Activated naive CD4-positive, alpha-beta T cell treated with anti-CD3 and anti-CD28 coated beads for 36 hours (primary cell): ENCODE results near the gene ALOXE3. TPM values are rescaled to one million over a fixed set of nuclear protein-coding genes. Genes with fewer than 3 reads are reported as not detected.
A peak's percentile ranks its signal among the peaks of the same experiment; 100 is the strongest.

Experiments used
- CTCF ChIA-PET: fragments of 350-600 bp; sonication (Branson Sonifier 250); formaldehyde crosslinking; loops from one replicate; lab custom pipeline; 2021; ENCODE audit warnings: antibody characterized with exemption; lab: Charles Lee
- DNase-seq: peaks from one replicate; pipeline ENCODE4 v3.0.0-alpha.2; 2020
- H3K27ac Mint-ChIP-seq: one replicate; pipeline ENCODE4 v1.8.0; 2021; ENCODE audit warnings: mild to moderate bottlenecking, mixed read lengths
- H3K27me3 Mint-ChIP-seq: one replicate; pipeline ENCODE4 v1.8.0; 2021; ENCODE audit warnings: low read depth, mixed read lengths
- H3K36me3 Mint-ChIP-seq: one replicate; pipeline ENCODE4 v1.8.0; 2021; ENCODE audit warnings: low read depth, mixed read lengths
- H3K4me1 Mint-ChIP-seq: one replicate; pipeline ENCODE4 v1.8.0; 2021; ENCODE audit warnings: low read depth, mixed read lengths
- H3K4me3 Mint-ChIP-seq: one replicate; pipeline ENCODE4 v1.8.0; 2021; ENCODE audit warnings: mild to moderate bottlenecking, moderate library complexity, mixed read lengths
- H3K9me3 Mint-ChIP-seq: one replicate; pipeline ENCODE4 v1.8.0; 2021; ENCODE audit warnings: mixed read lengths
- intact Hi-C: fragments of 100-400 bp; cut with micrococcal nuclease; formaldehyde crosslinking; loops from one replicate; pipeline ENCODE4 v1.15.1; 2023
- total RNA-seq, 2 experiments: library from RNA; stranded (reverse); gene quantifications; one replicate each; pipeline ENCODE4 v1.2.3, GENCODE V29; 2021

Gene ALOXE3
- total RNA-seq, 2 experiments from 2014 or later: not detected

DNA sequence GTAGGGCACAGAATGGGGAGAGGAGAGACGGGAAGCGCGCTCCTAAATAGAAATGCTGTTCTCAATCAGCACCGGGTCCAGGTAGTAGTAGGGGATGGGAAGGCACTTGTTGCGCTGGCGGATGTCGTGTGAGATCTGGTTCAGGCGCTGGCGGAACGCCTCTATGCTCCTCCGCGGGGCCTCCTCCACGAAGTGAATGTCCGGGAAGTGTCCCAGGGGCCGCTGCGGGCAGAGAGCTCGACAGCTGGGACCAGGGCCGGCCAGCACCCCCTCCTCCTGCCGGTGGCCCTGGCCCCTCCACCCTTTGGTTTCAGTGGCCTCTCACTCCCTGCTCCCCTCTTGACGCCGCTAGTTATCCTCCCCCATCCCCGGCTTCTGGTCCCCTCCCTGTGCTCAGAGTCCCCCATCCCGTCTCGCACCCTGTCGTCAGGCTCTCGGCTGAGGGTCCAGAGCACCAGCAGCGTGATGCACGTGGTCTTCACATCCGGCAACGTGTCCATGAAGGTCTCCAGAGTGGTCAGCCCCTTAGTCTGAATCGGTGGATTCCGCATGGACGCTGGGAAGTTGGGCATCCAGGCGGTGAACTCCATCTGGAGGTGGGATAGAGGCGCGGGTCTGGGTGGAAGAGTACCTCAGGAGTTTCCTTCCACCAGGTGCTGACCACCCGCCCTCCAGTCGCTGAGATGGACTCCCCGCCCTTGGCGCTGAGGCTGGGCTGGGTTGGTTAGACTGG lies 45.4 kb downstream of the ALOXE3 start:
- CTCF ChIA-PET: interaction anchor here (0.8 to 12.5 kb wide), 19 partner anchors 11 to 393 kb away, joined by 3 to 204 read pairs (median 5); partner anchors contain the start of genes ALOXE3 and SLC25A35
- no peaks in the 10 kb centered on the region for H3K36me3 Mint-ChIP-seq
- peaks cover 28% of the 10 kb centered on the region for H3K27me3 Mint-ChIP-seq
- H3K4me3 Mint-ChIP-seq: peak overlapping the region; percentile 59
- H3K27ac Mint-ChIP-seq: no peak overlapping the region
- H3K4me1 Mint-ChIP-seq: peaks cover 16% of the 10 kb centered on the region
- intact Hi-C loops: loop anchor here (1.0 to 5.0 kb wide), 2 partner anchors 45 to 99 kb away; partner anchors contain the start of gene ALOXE3
- peak; percentile 47 for DNase-seq
- H3K9me3 Mint-ChIP-seq: no peaks in the 10 kb centered on the region

DNA sequence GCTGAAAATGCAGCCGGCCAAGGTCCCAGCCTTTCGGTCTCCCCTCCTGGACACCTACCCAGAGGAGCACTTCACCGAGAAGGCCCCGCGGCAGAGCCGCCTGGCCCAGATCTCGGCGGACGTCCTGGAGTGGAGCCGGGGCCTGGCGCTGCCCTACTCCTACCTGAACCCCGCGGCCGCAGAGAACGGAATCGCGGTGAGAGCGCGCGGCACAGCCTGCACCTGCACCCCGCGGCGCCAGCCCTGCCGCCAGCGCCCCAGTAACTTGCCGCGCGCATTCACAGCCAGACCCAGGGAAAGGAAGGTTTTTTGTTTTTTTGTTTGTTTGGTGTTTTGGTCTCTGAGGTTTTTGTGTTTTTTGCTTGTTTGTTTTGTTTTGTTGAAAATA lies 46.0 kb downstream of the ALOXE3 start:
- Mint-ChIP-seq H3K4me3 (peak overlapping the region; percentile 59), H3K9me3 (no peaks in the 10 kb centered on the region), H3K36me3 (no peaks in the 10 kb centered on the region), H3K4me1 (peaks cover 16% of the 10 kb centered on the region), H3K27ac (no peak overlapping the region), H3K27me3 (peaks cover 28% of the 10 kb centered on the region)
- DNase-seq: no peak
- CTCF ChIA-PET: interaction anchor here (0.8 to 12.5 kb wide), 3 partner anchors 13 to 393 kb away, joined by 3 to 204 read pairs (median 11); partner anchors contain the start of gene ALOXE3
- intact Hi-C loops: loop anchor here (5.0 kb wide), 1 partner anchor 100 kb away; no protein-coding TSS in a partner anchor

- Mint-ChIP-seq H3K27me3 (peaks cover 28% of the 10 kb centered on the region), H3K4me1 (peaks cover 16% of the 10 kb centered on the region), H3K36me3 (no peaks in the 10 kb centered on the region), H3K9me3 (no peaks in the 10 kb centered on the region), H3K4me3 (no peak overlapping the region), H3K27ac (no peak overlapping the region)
- intact Hi-C loops: loop anchor here (5.0 kb wide), 1 partner anchor 101 kb away; no protein-coding TSS in a partner anchor
- CTCF ChIA-PET: interaction anchor here (0.6 to 12.5 kb wide), 7 partner anchors 12 to 260 kb away, joined by 3 to 204 read pairs (median 6); partner anchors contain the start of gene ALOXE3
- no peak for DNase-seq
Measured at GRCh38 chr17:8071496-8071895, 46.8 kb downstream of the ALOXE3 start.

GRCh38 chr17:8069587-8069860 lies 48.8 kb downstream of the ALOXE3 start:
- Mint-ChIP-seq H3K27ac (no peak overlapping the region), H3K27me3 (peaks cover 32% of the 10 kb centered on the region), H3K4me3 (no peak overlapping the region), H3K9me3 (no peaks in the 10 kb centered on the region), H3K36me3 (no peaks in the 10 kb centered on the region), H3K4me1 (peaks cover 16% of the 10 kb centered on the region)
- CTCF ChIA-PET: interaction anchor here (0.7 to 12.5 kb wide), 7 partner anchors 10 to 53 kb away, joined by 3 to 204 read pairs (median 9); partner anchors contain the start of gene ALOXE3
- DNase-seq: no peak
- intact Hi-C loops: no loop called here

- intact Hi-C loops: no loop called here
- no peak overlapping the region for H3K4me3 Mint-ChIP-seq
- CTCF ChIA-PET: interaction anchor here (1.0 to 12.5 kb wide), 6 partner anchors 10 to 52 kb away, joined by 3 to 204 read pairs (median 10); partner anchors contain the start of gene ALOXE3
- no peak overlapping the region for H3K27ac Mint-ChIP-seq
- no peaks in the 10 kb centered on the region for H3K9me3 Mint-ChIP-seq
- peaks cover 31% of the 10 kb centered on the region for H3K27me3 Mint-ChIP-seq
- H3K36me3 Mint-ChIP-seq: no peaks in the 10 kb centered on the region
- H3K4me1 Mint-ChIP-seq: peaks cover 14% of the 10 kb centered on the region
- no peak for DNase-seq
Measured at GRCh38 chr17:8068736-8069586, 49.4 kb downstream of the ALOXE3 start.

DNA sequence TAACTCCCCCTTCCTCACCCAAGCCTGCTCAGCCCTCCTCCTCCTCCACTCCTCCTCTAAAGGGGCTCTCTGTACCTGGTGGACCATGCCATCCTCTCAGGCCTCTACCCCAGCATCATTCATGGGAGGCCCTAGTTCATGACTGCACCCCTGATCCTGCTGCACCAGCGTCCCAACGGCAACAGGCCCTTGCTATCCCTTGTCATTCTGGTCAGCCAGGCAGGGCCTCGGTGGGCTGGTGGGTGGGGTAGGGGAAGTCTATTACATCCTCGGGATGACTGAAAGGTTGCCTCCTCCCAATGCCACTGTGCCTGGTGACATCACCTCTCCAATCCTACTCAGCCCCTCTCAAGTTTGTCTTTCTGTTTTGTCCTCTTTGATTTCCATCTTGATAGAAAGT lies 50.5 kb downstream of the ALOXE3 start:
- H3K36me3 Mint-ChIP-seq: no peaks in the 10 kb centered on the region
- CTCF ChIA-PET: no interaction called here
- no peak overlapping the region for H3K4me3 Mint-ChIP-seq
- H3K27me3 Mint-ChIP-seq: peaks cover 32% of the 10 kb centered on the region
- DNase-seq: no peak
- peaks cover 5% of the 10 kb centered on the region for H3K4me1 Mint-ChIP-seq
- no peak overlapping the region for H3K27ac Mint-ChIP-seq
- no peaks in the 10 kb centered on the region for H3K9me3 Mint-ChIP-seq
- intact Hi-C loops: no loop called here

DNA sequence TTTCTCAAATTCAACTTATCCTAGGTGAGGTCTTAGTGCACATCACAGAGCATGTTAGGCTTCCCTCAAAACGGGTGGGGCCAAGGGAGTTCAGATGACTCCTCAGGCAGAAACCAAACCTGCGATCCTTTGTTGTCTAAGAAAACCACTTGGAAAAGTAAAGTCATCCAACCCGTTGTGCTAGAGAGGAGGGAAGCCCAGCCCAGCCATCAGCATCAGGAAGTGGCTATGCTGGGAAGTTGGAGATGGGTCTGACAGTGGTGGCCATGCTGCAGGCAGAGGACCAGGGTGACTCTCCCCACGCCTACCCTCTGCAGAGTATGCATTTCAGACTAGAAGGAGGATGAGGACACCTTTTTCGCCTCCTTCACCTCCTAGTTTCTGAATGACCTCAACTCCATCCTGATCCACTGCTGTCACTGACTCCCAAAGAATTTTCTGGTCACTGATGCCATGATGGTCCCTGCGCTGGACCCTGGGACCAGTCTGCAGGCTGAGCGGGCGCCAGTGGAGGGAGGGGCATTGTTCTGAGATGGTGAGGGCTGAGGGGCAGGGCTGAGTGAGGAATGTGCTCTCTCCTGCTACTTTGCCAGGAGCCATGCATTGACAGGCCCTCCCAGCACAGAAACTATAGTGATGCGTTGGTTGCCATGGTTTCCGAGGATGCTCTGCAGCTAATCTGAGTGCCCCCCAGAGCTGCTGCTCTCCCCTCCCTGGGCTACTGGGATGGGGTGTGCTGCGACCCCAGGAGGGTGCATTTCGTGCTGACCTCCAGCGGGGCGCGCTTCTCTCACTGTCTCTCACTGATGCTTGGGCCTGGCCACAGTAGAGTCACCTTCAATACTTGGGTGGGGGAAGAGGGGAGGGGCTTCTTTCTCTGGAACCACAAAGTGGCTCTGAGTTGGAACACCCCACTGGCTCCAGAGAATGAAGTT lies 51.2 kb downstream of the ALOXE3 start:
- no peak overlapping the region for H3K27ac Mint-ChIP-seq
- CTCF ChIA-PET: interaction anchor here (1.4 kb wide), 1 partner anchor 43 kb away, joined by 3 read pairs; no protein-coding TSS in a partner anchor

DNA sequence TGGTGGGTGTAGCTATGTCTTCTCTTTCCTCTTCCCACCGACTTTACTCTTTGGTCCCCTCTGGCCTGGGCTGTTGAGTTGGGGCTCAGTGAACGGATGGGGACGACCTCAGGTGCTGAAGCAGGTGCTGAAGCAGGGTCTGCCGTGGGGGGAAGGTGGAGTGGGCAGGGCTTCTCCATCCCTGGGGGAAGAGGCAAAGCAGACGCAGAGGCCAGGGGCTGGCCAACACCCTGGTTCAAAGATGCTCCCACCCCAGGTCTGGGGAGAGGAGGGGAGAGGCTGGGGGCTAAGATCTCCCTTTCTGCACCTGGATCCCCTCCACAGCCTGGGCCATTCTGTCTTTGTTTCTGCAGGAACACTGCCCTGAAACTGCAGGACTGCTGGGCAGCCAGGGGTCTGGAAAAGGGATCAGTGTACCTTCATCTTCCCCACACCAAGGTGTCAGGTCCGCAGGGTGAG lies 53.7 kb downstream of the ALOXE3 start:
- intact Hi-C loops: no loop called here
- CTCF ChIA-PET: no interaction called here
- H3K27me3 Mint-ChIP-seq: peaks cover 48% of the 10 kb centered on the region

More for the DNA sequence above, 51.2 kb downstream of the ALOXE3 start:
- intact Hi-C loops: no loop called here
- H3K9me3 Mint-ChIP-seq: no peaks in the 10 kb centered on the region
- H3K4me3 Mint-ChIP-seq: no peak overlapping the region
- no peaks in the 10 kb centered on the region for H3K4me1 Mint-ChIP-seq
- no peaks in the 10 kb centered on the region for H3K36me3 Mint-ChIP-seq
- peaks cover 36% of the 10 kb centered on the region for H3K27me3 Mint-ChIP-seq
- no peak for DNase-seq

DNA sequence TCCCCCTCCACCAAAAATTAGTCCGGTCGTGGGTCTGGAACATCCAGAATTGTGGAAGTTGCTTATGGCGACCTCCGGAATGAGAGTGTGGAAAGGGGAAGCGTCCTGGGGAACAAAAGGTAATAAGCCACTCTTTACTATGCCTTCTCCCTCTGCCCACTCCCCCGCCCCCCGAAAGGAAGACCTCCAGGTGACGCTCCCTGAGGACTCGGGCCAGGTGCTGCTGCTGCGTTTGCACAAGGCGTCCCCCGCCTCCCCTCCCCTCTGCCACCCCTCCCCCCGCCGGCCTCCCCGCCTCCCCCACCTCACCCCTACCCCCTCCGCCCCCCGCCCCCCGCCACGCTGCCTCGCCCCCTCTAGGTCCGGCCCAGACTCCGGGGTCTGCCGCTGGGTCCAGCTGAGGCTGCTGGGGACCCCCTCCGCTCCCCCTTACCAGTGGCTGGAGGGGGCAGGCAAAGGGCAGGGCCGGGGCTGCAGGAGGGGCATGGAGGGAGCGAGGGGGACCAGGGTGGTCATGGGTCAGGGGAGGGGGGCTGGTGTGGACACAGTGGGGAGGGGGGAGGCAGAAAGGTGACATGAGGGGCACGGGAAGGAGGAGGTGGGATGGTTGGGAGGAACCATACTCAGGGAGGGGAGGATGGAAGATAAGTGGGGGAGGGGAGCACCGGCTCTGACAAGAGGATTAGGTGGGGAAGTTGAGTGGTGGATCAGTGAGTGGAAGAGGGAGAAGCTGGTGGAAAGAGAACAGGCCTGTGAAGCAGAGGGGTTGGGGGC lies 54.4 kb downstream of the ALOXE3 start:
- peaks cover 55% of the 10 kb centered on the region for H3K27me3 Mint-ChIP-seq
- no peak overlapping the region for H3K27ac Mint-ChIP-seq
- H3K4me3 Mint-ChIP-seq: no peak overlapping the region
- H3K36me3 Mint-ChIP-seq: no peaks in the 10 kb centered on the region
- H3K4me1 Mint-ChIP-seq: no peaks in the 10 kb centered on the region
- intact Hi-C loops: no loop called here
- no peaks in the 10 kb centered on the region for H3K9me3 Mint-ChIP-seq
- DNase-seq: no peak
- CTCF ChIA-PET: no interaction called here

More for the DNA sequence above, 53.7 kb downstream of the ALOXE3 start:
- H3K4me1 Mint-ChIP-seq: no peaks in the 10 kb centered on the region
- H3K9me3 Mint-ChIP-seq: no peaks in the 10 kb centered on the region
- H3K27ac Mint-ChIP-seq: no peak overlapping the region
- no peak overlapping the region for H3K4me3 Mint-ChIP-seq
- H3K36me3 Mint-ChIP-seq: no peaks in the 10 kb centered on the region
- DNase-seq: no peak

DNA sequence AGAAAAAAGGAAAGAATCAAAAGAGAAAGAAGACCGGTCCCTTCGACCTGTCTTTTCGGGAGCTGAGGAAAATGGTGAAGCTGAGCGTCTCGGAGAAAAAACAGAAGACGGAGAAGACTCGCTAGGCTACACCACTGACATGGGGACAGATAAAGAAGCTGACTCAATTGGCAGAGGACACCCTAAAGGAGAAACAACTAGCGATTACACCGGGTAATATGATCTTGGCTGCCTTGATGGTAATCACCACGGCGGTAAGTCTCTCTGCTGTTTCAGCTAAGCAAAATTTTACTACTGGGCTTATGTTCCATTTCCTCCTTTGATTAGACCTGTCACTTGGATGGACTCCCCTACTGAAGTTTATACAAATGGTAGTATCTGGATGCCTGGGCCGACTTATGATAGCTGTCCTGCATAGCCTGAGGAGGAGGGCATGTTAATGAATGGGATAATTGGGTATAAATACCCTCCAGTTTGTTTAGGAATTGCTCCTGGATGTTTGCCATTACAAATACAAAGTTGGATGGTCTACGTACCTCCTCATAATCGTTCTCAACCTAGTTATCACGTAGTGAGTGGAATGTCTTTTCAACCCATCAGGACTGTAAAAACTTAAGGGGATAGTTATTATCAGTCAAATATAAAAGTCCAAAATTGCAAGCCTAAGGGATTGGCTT lies 55.4 kb downstream of the ALOXE3 start:
- CTCF ChIA-PET: interaction anchor here (1.0 to 8.4 kb wide), 8 partner anchors 11 to 375 kb away, joined by 3 to 204 read pairs (median 12); partner anchors contain the start of gene TP53
- Mint-ChIP-seq H3K4me1 (no peaks in the 10 kb centered on the region), H3K36me3 (no peaks in the 10 kb centered on the region), H3K27ac (no peak overlapping the region), H3K4me3 (no peak overlapping the region), H3K9me3 (no peaks in the 10 kb centered on the region), H3K27me3 (peaks cover 58% of the 10 kb centered on the region)
- intact Hi-C loops: no loop called here
- no peak for DNase-seq
